H1 (cell line): ENCODE measurements around the gene SMAGP.

ENCODE experiments used
- BRCA1 ChIP-seq: IDR thresholded peaks from 2 replicates; pipeline ENCODE4 v1.6.1; 2012; ENCODE audit warnings: low read depth, low read length, improper control_type of control experiment
- CREB1 ChIP-seq: IDR thresholded peaks from 2 replicates; pipeline ENCODE4 v1.6.1; 2012; ENCODE audit warnings: inconsistent platforms
- EP300 ChIP-seq, 2 experiments: IDR thresholded peaks; 1 replicate in 1 of 2; 2 replicates in 1 of 2; pipeline ENCODE4 v1.6.1; 2011 to 2012; ENCODE audit warnings: low read depth in 2 of 2, low read length in 2 of 2, mild to moderate bottlenecking in 2 of 2, borderline replicate concordance in 1 of 2, inconsistent platforms in 1 of 2, moderate library complexity in 1 of 2
- EZH2 ChIP-seq: fragments of 200-600 bp; sonication (generic); IDR thresholded peaks from 2 replicates; pipeline ENCODE4 v1.7.1; 2012; ENCODE audit warnings: low read depth, mild to moderate bottlenecking, moderate library complexity, low read length, inconsistent platforms; ENCODE audit not compliant: severe bottlenecking
- JUN ChIP-seq: IDR thresholded peaks from 2 replicates; pipeline ENCODE4 v1.6.1; 2011; ENCODE audit warnings: low read depth, mild to moderate bottlenecking, improper control_type of control experiment, low read length
- KDM5A ChIP-seq: fragments of 200-600 bp; IDR thresholded peaks from 2 replicates; pipeline ENCODE4 v1.7.1; 2012; ENCODE audit warnings: mild to moderate bottlenecking, low read length, inconsistent platforms, mixed read lengths
- MAX ChIP-seq: IDR thresholded peaks from 2 replicates; pipeline ENCODE4 v1.6.1; 2012; ENCODE audit warnings: inconsistent platforms
- POLR2A ChIP-seq, 2 experiments: IDR thresholded peaks; 1 replicate in 1 of 2; 2 replicates in 1 of 2; pipeline ENCODE4 v1.6.1; 2011; ENCODE audit warnings: low read depth in 2 of 2, low read length in 2 of 2, mild to moderate bottlenecking in 2 of 2; ENCODE audit errors: control extremely low read depth in 1 of 2
- POLR2AphosphoS5 ChIP-seq: IDR thresholded peaks from 2 replicates; pipeline ENCODE4 v1.6.1; 2011; ENCODE audit warnings: low read depth, low read length
- RAD21 ChIP-seq, 2 experiments: IDR thresholded peaks in 1 of 2; conservative IDR thresholded peaks in 1 of 2; 2 replicates each; pipeline ENCODE4 v1.6.1; 2011; ENCODE audit warnings: low read depth in 2 of 2, low read length in 2 of 2, improper control_type of control experiment in 1 of 2, inconsistent platforms in 1 of 2, mild to moderate bottlenecking in 1 of 2, moderate library complexity in 1 of 2
- YY1 ChIP-seq: IDR thresholded peaks from 2 replicates; pipeline ENCODE4 v1.6.1; 2011; ENCODE audit warnings: low read depth, mild to moderate bottlenecking, low read length
- ZNF274 ChIP-seq: IDR thresholded peaks from 2 replicates; pipeline ENCODE4 v1.7.0; 2012; ENCODE audit warnings: low read length, borderline replicate concordance; ENCODE audit errors: extremely low read depth
- TF ChIP-seq, protein P1 (sequence below), 3 experiments: IDR thresholded peaks; 1 replicate in 2 of 3; 2 replicates in 1 of 3; pipeline versions ENCODE4 v1.5.1 to v1.6.1; 2011; ENCODE audit warnings: low read length in 3 of 3, mild to moderate bottlenecking in 3 of 3, inconsistent platforms in 2 of 3, low read depth in 1 of 3, moderate library complexity in 1 of 3; ENCODE audit not compliant: insufficient read depth in 1 of 3; ENCODE audit errors: control extremely low read depth in 1 of 3

- TF ChIP-seq, protein P1, sequence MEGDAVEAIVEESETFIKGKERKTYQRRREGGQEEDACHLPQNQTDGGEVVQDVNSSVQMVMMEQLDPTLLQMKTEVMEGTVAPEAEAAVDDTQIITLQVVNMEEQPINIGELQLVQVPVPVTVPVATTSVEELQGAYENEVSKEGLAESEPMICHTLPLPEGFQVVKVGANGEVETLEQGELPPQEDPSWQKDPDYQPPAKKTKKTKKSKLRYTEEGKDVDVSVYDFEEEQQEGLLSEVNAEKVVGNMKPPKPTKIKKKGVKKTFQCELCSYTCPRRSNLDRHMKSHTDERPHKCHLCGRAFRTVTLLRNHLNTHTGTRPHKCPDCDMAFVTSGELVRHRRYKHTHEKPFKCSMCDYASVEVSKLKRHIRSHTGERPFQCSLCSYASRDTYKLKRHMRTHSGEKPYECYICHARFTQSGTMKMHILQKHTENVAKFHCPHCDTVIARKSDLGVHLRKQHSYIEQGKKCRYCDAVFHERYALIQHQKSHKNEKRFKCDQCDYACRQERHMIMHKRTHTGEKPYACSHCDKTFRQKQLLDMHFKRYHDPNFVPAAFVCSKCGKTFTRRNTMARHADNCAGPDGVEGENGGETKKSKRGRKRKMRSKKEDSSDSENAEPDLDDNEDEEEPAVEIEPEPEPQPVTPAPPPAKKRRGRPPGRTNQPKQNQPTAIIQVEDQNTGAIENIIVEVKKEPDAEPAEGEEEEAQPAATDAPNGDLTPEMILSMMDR (IDR thresholded peaks at IDR 0.05; ENCODE audit: control extremely low read depth in 1 of 3, insufficient read depth in 1 of 3, low read depth in 1 of 3, low read length in 3 of 3), result no peak
- TF ChIP-seq EZH2, result no peak
- TF ChIP-seq BRCA1, result no peak
- no peak for TF ChIP-seq KDM5A
- no peak for TF ChIP-seq ZNF274
- no peak for TF ChIP-seq MAX
- TF ChIP-seq CREB1, result no peak
- no peak for TF ChIP-seq YY1
- TF ChIP-seq EP300 (IDR thresholded peaks at IDR 0.05; ENCODE audit: borderline replicate concordance in 1 of 2, low read depth in 2 of 2, low read length in 2 of 2), result no peak
- no peak for TF ChIP-seq POLR2A (IDR thresholded peaks at IDR 0.05; ENCODE audit: control extremely low read depth in 1 of 2, low read depth in 2 of 2, low read length in 2 of 2)
- no peak for TF ChIP-seq RAD21 (IDR thresholded peaks at IDR 0.05 in 1 of 2, conservative IDR thresholded peaks at IDR 0.05 in 1 of 2; ENCODE audit: low read depth in 2 of 2, low read length in 2 of 2)
- TF ChIP-seq JUN, result no peak
- no peak for TF ChIP-seq POLR2AphosphoS5
Measured at GRCh38 chr12:51200806-51201205, 69.4 kb downstream of the SMAGP start.
